Hindlimb muscle (tissue), 1 donor: Measurements from ENCODE around the gene OSBPL5. TPM values are rescaled to one million over a fixed set of nuclear protein-coding genes. Genes with fewer than 3 reads are reported as not detected.

Experiments
- DNase-seq: peaks from one replicate; pipeline ENCODE4 v3.0.0-alpha.2; 2013
- polyA plus RNA-seq: library from polyadenylated mRNA; unstranded; fragments of 120-200 nt; gene quantifications from one replicate; pipeline ENCODE4 v1.2.1, GENCODE V29; 2013; ENCODE audit not compliant: insufficient read length

OSBPL5 gene
- polyA plus RNA-seq, 1 donor = 13.2 TPM

GRCh38 chr11:3134218-3134621 is 30.9 kb downstream of the OSBPL5 start:
- DNase-seq = no peak

- no peak for DNase-seq
These were observed 31.6 kb downstream of the OSBPL5 start for GRCh38 chr11:3133261-3134217.

- DNase-seq = no peak
These were observed 32.3 kb downstream of the OSBPL5 start for GRCh38 chr11:3132831-3133260.

GRCh38 chr11:3132271-3132781 is 32.8 kb downstream of the OSBPL5 start:
- no peak for DNase-seq

GRCh38 chr11:3131330-3131941 is 33.7 kb downstream of the OSBPL5 start:
- no peak for DNase-seq

- DNase-seq = no peak
These were observed 34.6 kb downstream of the OSBPL5 start for GRCh38 chr11:3130269-3131071.

GRCh38 chr11:3129591-3130268 is 35.4 kb downstream of the OSBPL5 start:
- DNase-seq = no peak

GRCh38 chr11:3129181-3129590 is 35.9 kb downstream of the OSBPL5 start:
- no peak for DNase-seq

- no peak for DNase-seq
These were observed 36.5 kb downstream of the OSBPL5 start for GRCh38 chr11:3128356-3129180.

- DNase-seq = no peak
These were observed 37.3 kb downstream of the OSBPL5 start for GRCh38 chr11:3127706-3128355.

GRCh38 chr11:3126901-3127691 is 38.0 kb downstream of the OSBPL5 start:
- no peak for DNase-seq

GRCh38 chr11:3126207-3126865 is 38.8 kb downstream of the OSBPL5 start:
- no peak for DNase-seq

- DNase-seq = no peak
These were observed 40.3 kb downstream of the OSBPL5 start for GRCh38 chr11:3124821-3125220.

- DNase-seq = no peak
These were observed 41.1 kb downstream of the OSBPL5 start for GRCh38 chr11:3123761-3124733.

- DNase-seq = no peak
These were observed 41.8 kb downstream of the OSBPL5 start for GRCh38 chr11:3123305-3123704.

GRCh38 chr11:3122775-3123201 is 42.3 kb downstream of the OSBPL5 start:
- no peak for DNase-seq

- no peak for DNase-seq
These were observed 43.0 kb downstream of the OSBPL5 start for GRCh38 chr11:3121931-3122774.
